ENCODE measurements around the gene AURKAIP1. TPM values are rescaled to one million over a fixed set of nuclear protein-coding genes. Genes with fewer than 3 reads are reported as not detected.

AURKAIP1 gene
- total and polyA plus RNA-seq, 2 of the 13 experiments (the other 11 are each of a cell fraction or from before 2014, with no cell fraction given), result 69.5 to 175 TPM

DNA sequence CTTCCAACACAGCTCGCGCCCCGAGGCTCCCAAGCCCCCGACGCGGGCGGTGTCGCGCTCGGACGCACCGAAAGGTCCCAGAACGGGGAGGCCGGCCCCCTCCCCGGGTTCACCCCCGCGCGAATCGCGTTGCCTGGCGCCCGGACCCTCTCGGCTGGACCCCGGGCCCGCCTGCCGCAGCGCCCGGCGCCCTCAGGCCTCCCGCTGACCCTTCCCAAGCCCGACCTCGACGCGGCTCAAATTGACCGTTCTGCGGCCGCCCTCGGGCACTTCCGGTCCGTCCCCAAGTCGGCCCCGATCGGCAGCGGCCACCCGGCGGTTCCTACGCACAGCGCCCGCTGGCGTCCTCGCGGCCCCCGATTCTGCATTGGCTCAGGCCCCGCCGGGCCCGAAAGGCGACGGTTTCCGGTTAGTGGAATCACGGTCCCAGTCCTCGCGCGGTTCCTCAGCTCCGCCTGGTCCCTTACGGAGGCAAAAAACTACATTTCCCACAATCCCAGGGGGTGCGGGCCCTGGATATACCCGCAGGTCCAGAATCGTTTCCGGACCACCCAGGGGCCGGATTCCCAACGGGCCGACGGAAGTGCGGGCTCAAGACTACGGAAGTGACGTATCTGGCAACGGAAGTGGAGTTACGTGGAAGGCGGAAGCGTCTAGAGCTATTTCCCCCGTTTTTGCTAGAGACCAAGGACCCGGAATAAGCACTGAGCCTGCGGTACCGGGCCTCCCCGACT lies at the start of gene AURKAIP1 (continued):
- TF ChIP-seq, protein P1, sequence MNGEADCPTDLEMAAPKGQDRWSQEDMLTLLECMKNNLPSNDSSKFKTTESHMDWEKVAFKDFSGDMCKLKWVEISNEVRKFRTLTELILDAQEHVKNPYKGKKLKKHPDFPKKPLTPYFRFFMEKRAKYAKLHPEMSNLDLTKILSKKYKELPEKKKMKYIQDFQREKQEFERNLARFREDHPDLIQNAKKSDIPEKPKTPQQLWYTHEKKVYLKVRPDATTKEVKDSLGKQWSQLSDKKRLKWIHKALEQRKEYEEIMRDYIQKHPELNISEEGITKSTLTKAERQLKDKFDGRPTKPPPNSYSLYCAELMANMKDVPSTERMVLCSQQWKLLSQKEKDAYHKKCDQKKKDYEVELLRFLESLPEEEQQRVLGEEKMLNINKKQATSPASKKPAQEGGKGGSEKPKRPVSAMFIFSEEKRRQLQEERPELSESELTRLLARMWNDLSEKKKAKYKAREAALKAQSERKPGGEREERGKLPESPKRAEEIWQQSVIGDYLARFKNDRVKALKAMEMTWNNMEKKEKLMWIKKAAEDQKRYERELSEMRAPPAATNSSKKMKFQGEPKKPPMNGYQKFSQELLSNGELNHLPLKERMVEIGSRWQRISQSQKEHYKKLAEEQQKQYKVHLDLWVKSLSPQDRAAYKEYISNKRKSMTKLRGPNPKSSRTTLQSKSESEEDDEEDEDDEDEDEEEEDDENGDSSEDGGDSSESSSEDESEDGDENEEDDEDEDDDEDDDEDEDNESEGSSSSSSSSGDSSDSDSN (CRISPR knock-in tag; IDR thresholded peaks at IDR 0.05), result peak; percentile 100
- no peak for TF ChIP-seq SNAI1 (CRISPR knock-in tag; IDR thresholded peaks at IDR 0.05; ENCODE audit: borderline replicate concordance)
- TF ChIP-seq FOXC1 (CRISPR knock-in tag; IDR thresholded peaks at IDR 0.05; ENCODE audit: borderline replicate concordance), result peak; percentile 91; the same call in 1 of the 2 replicates
- TF ChIP-seq ZMYM4 (CRISPR knock-in tag; IDR thresholded peaks at IDR 0.05), result peak; percentile 89
- TF ChIP-seq MLLT10 (CRISPR knock-in tag; IDR thresholded peaks at IDR 0.05), result no peak; the same call in 1 of the 2 replicates
- TF ChIP-seq NFATC3 (CRISPR knock-in tag; IDR thresholded peaks at IDR 0.05), result 0 out of 2 replicates have a peak, but pooled peaks have one; percentile 49
- no peak for TF ChIP-seq PTBP1 (IDR thresholded peaks at IDR 0.05; ENCODE audit: low read depth, low read length, poor library complexity, severe bottlenecking)
- peak; percentile 99 for TF ChIP-seq YEATS2 (CRISPR knock-in tag; IDR thresholded peaks at IDR 0.05; ENCODE audit: borderline replicate concordance)
- TF ChIP-seq ZNF101 (CRISPR knock-in tag; IDR thresholded peaks at IDR 0.05; ENCODE audit: borderline replicate concordance, low read depth), result no peak
- TF ChIP-seq ZKSCAN5 (CRISPR knock-in tag; IDR thresholded peaks at IDR 0.05), result no peak
- TF ChIP-seq SNAPC2 (CRISPR knock-in tag; IDR thresholded peaks at IDR 0.05), result no peak; the same call in none of the 2 replicates
- peak; percentile 95 for TF ChIP-seq HDAC2 (CRISPR knock-in tag; IDR thresholded peaks at IDR 0.05)
- no peak for TF ChIP-seq ATM (IDR thresholded peaks at IDR 0.05; ENCODE audit: borderline replicate concordance)
- peak; percentile 93 for TF ChIP-seq SP4 (CRISPR knock-in tag; IDR thresholded peaks at IDR 0.05)
- TF ChIP-seq, protein P2, sequence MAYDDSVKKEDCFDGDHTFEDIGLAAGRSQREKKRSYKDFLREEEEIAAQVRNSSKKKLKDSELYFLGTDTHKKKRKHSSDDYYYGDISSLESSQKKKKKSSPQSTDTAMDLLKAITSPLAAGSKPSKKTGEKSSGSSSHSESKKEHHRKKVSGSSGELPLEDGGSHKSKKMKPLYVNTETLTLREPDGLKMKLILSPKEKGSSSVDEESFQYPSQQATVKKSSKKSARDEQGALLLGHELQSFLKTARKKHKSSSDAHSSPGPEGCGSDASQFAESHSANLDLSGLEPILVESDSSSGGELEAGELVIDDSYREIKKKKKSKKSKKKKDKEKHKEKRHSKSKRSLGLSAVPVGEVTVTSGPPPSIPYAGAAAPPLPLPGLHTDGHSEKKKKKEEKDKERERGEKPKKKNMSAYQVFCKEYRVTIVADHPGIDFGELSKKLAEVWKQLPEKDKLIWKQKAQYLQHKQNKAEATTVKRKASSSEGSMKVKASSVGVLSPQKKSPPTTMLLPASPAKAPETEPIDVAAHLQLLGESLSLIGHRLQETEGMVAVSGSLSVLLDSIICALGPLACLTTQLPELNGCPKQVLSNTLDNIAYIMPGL (CRISPR knock-in tag; IDR thresholded peaks at IDR 0.05; ENCODE audit: borderline replicate concordance in 1 of 2, low read depth in 1 of 2), result peak; percentile 98 to 99
- no peak for TF ChIP-seq RELA (CRISPR knock-in tag; IDR thresholded peaks at IDR 0.05)
- TF ChIP-seq ZNF780A (CRISPR knock-in tag; IDR thresholded peaks at IDR 0.05), result no peak
- no peak for TF ChIP-seq MATR3 (CRISPR knock-in tag; IDR thresholded peaks at IDR 0.05)
